MM.1S (cell line): Measurements from ENCODE around the gene NTPCR.
"Not testable (repeated sequence)": the region's sequence is repeated elsewhere in the genome, so short reads cannot be mapped to it uniquely, and the experiment has no call there.

Experiments
- DNase-seq: peaks from one replicate; pipeline ENCODE4 v3.0.0-alpha.2; 2015
- H2AFZ ChIP-seq: fragments of 300-600 bp; sonication (generic); 2 replicates; pipeline ENCODE4 v1.6.0; 2016; ENCODE audit warnings: antibody characterized with exemption, low read length
- H3F3A ChIP-seq: fragments of 300-600 bp; sonication (generic); 2 replicates; pipeline ENCODE4 v1.6.1; 2016; ENCODE audit warnings: mild to moderate bottlenecking, antibody characterized with exemption, low read length, moderate library complexity, mixed read lengths; ENCODE audit not compliant: insufficient read depth
- H3K27ac ChIP-seq: fragments of 300-600 bp; sonication (generic); 2 replicates; pipeline ENCODE4 v1.5.1; 2016; ENCODE audit warnings: mild to moderate bottlenecking, low read length
- H3K27me3 ChIP-seq: fragments of 300-600 bp; sonication (generic); replicated peaks from 2 replicates; pipeline ENCODE4 v1.6.0; 2016; ENCODE audit warnings: low read length; ENCODE audit not compliant: insufficient read depth
- H3K36me3 ChIP-seq: fragments of 300-600 bp; sonication (generic); replicated peaks from 2 replicates; pipeline ENCODE4 v1.6.1; 2016; ENCODE audit warnings: mild to moderate bottlenecking, low read length, mixed read lengths; ENCODE audit not compliant: insufficient read depth
- H3K4me1 ChIP-seq: fragments of 300-600 bp; sonication (generic); 2 replicates; pipeline ENCODE4 v1.6.1; 2016; ENCODE audit warnings: low read length, mixed read lengths
- H3K4me2 ChIP-seq: fragments of 300-600 bp; sonication (generic); 2 replicates; pipeline ENCODE4 v1.6.0; 2016; ENCODE audit warnings: low read depth, low read length
- H3K4me3 ChIP-seq: fragments of 300-600 bp; sonication (generic); 2 replicates; pipeline ENCODE4 v1.5.1; 2016; ENCODE audit warnings: low read length, mixed read lengths
- H3K79me2 ChIP-seq: fragments of 300-600 bp; sonication (generic); 2 replicates; pipeline ENCODE4 v1.6.1; 2016; ENCODE audit warnings: mixed run types, low read length, mixed read lengths
- H3K9ac ChIP-seq: fragments of 300-600 bp; sonication (generic); 2 replicates; pipeline ENCODE4 v1.6.1; 2016; ENCODE audit warnings: low read length, mixed read lengths
- H3K9me2 ChIP-seq: fragments of 300-600 bp; sonication (generic); replicated peaks from 2 replicates; pipeline ENCODE4 v1.6.1; 2016; ENCODE audit warnings: mild to moderate bottlenecking, low read length, mixed read lengths; ENCODE audit not compliant: insufficient read depth
- H3K9me3 ChIP-seq: fragments of 300-600 bp; sonication (generic); replicated peaks from 2 replicates; pipeline ENCODE4 v1.6.1; 2016; ENCODE audit warnings: mild to moderate bottlenecking, low read length, mixed read lengths; ENCODE audit not compliant: insufficient read depth
- H4K20me1 ChIP-seq: fragments of 300-600 bp; sonication (generic); 2 replicates; pipeline ENCODE4 v1.6.1; 2016; ENCODE audit warnings: mild to moderate bottlenecking, low read length, moderate library complexity, mixed read lengths; ENCODE audit not compliant: insufficient read depth
- EZH2 ChIP-seq: fragments of 300-600 bp; sonication (generic); optimal IDR thresholded peaks from 2 replicates; pipeline ENCODE3; 2017; ENCODE audit warnings: low read depth, mild to moderate bottlenecking, antibody characterized with exemption, low read length, mixed read lengths
- EZH2phosphoT487 ChIP-seq: fragments of 300-600 bp; sonication (generic); IDR thresholded peaks from 2 replicates; pipeline ENCODE4 v1.6.1; 2018; ENCODE audit warnings: antibody characterized with exemption, low read length
- TF ChIP-seq, protein P1 (sequence below): fragments of 300-600 bp; sonication (generic); IDR thresholded peaks from 2 replicates; pipeline ENCODE4 v1.5.1; 2016; ENCODE audit warnings: antibody characterized with exemption, low read length, mixed read lengths

The NTPCR gene

GRCh38 chr1:232911027-232911599, 39.3 kb upstream of the NTPCR start:
- H3K9me2 ChIP-seq = no peaks in the 10 kb centered on the region
- H3K36me3 ChIP-seq = no peaks in the 10 kb centered on the region
- H3K27ac ChIP-seq = no peak overlapping the region
- no peak overlapping the region for H3K9ac ChIP-seq
- H3K9me3 ChIP-seq = no peaks in the 10 kb centered on the region
- no peak overlapping the region for H3K4me3 ChIP-seq
- no peaks in the 10 kb centered on the region for H3K79me2 ChIP-seq
- H3K27me3 ChIP-seq = no peaks in the 10 kb centered on the region
- H3F3A ChIP-seq = no peaks in the 10 kb centered on the region
- no peak overlapping the region for H2AFZ ChIP-seq
- H3K4me1 ChIP-seq = no peaks in the 10 kb centered on the region
- no peak for DNase-seq
- H3K4me2 ChIP-seq = no peak overlapping the region
- TF ChIP-seq EZH2 (no peak), EZH2phosphoT487 (no peak)
- TF ChIP-seq, protein P1, sequence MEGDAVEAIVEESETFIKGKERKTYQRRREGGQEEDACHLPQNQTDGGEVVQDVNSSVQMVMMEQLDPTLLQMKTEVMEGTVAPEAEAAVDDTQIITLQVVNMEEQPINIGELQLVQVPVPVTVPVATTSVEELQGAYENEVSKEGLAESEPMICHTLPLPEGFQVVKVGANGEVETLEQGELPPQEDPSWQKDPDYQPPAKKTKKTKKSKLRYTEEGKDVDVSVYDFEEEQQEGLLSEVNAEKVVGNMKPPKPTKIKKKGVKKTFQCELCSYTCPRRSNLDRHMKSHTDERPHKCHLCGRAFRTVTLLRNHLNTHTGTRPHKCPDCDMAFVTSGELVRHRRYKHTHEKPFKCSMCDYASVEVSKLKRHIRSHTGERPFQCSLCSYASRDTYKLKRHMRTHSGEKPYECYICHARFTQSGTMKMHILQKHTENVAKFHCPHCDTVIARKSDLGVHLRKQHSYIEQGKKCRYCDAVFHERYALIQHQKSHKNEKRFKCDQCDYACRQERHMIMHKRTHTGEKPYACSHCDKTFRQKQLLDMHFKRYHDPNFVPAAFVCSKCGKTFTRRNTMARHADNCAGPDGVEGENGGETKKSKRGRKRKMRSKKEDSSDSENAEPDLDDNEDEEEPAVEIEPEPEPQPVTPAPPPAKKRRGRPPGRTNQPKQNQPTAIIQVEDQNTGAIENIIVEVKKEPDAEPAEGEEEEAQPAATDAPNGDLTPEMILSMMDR = no peak
- H4K20me1 ChIP-seq = no peaks in the 10 kb centered on the region

DNA sequence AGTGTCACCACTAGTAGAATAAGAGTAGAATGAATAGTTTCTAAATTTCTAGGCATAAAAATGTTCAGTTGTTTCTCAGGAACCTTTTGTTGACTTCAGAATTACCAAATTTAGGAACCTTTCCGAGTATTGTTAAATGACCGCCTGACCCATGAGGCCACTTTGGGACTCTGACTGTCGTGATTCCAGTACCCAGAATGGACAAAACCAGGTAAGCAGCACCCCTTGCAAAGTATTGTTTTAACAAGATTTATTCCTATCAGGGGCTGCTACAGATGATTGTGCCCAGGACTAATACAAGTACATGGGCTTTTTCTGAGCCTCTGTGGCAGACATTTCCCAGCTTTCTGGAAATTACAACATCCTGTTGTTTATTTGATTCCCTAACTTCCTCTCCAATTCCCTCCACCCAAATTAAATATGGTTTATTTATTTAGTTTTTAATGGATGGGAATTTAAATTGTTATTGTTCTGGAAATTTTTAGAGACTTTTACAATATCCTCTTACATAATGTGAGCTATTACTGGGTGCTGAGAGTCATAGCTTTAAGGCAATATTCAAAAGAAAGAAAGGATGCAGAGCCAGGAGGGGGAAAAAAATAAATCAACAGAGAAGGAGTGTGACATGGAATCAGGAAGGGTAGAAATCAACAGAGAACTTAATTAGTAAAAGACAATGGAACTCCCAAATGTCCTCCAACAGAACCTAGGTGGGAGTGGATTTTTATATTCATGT, 37.4 kb upstream of the NTPCR start:
- Histone ChIP-seq H3K4me1 (no peaks in the 10 kb centered on the region), H4K20me1 (no peaks in the 10 kb centered on the region), H3K36me3 (no peaks in the 10 kb centered on the region), H3F3A (no peaks in the 10 kb centered on the region), H3K4me3 (no peak overlapping the region), H3K4me2 (no peak overlapping the region), H3K27ac (no peak overlapping the region), H3K9me3 (no peaks in the 10 kb centered on the region), H3K27me3 (no peaks in the 10 kb centered on the region), H3K9ac (no peak overlapping the region), H3K9me2 (no peaks in the 10 kb centered on the region), H3K79me2 (no peaks in the 10 kb centered on the region), H2AFZ (no peak overlapping the region)
- DNase-seq = no peak
- no peak for TF ChIP-seq EZH2phosphoT487

DNA sequence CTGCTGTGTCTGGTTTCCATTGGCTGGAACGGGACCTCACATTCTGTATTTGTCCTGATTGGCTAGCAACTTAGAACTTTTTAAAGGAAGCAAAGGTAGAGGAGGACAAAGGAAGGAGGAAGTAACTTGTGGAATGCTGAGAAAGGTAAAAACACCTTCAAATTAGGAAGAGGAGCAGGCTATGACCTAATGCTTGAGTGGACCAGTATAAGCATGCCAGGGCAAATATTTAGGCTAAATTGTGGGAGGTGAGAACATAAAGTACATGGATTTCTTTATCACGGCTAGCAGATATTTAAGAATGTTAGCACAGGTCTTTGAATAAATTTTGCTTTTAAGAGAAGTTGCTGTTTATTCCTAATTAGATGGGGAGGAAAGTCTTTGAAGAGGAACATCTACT, 36.1 kb upstream of the NTPCR start:
- not testable (repeated sequence) for H2AFZ ChIP-seq, H3K9ac ChIP-seq, H3K79me2 ChIP-seq, H3K4me3 ChIP-seq, H3K4me1 ChIP-seq, H3K4me2 ChIP-seq, DNase-seq, H4K20me1 ChIP-seq, H3K27me3 ChIP-seq, H3F3A ChIP-seq, H3K36me3 ChIP-seq, H3K9me3 ChIP-seq, H3K9me2 ChIP-seq, H3K27ac ChIP-seq

GRCh38 chr1:232915212-232915611, 35.2 kb upstream of the NTPCR start:
- Histone ChIP-seq H2AFZ (no peak overlapping the region), H3K9ac (no peak overlapping the region), H3K27me3 (no peaks in the 10 kb centered on the region), H3K4me2 (no peak overlapping the region), H3K9me2 (no peaks in the 10 kb centered on the region), H3F3A (no peaks in the 10 kb centered on the region), H3K27ac (no peak overlapping the region), H3K9me3 (no peaks in the 10 kb centered on the region), H3K4me3 (no peak overlapping the region), H3K4me1 (no peaks in the 10 kb centered on the region), H3K36me3 (no peaks in the 10 kb centered on the region), H3K79me2 (no peaks in the 10 kb centered on the region), H4K20me1 (no peaks in the 10 kb centered on the region)
- TF ChIP-seq EZH2 = no peak
- no peak for TF ChIP-seq EZH2phosphoT487
- TF ChIP-seq, protein P1 = no peak
- DNase-seq = no peak
